EL (cell line): ENCODE results near the gene SFMBT1.
A peak's percentile ranks its signal among the peaks of the same experiment; 100 is the strongest.
"Not testable (repeated sequence)": the region's sequence is repeated elsewhere in the genome, so short reads cannot be mapped to it uniquely, and the experiment has no call there.

Experiments used
- DNase-seq: peaks from one replicate; pipeline ENCODE4 v3.0.0-alpha.2; 2016

SFMBT1 gene

GRCh38 chr3:53035018-53035417 lies 10.9 kb downstream of the SFMBT1 start:
- not testable (repeated sequence) for DNase-seq

GRCh38 chr3:53034411-53034810 lies 11.5 kb downstream of the SFMBT1 start:
- DNase-seq = not testable (repeated sequence)

DNA sequence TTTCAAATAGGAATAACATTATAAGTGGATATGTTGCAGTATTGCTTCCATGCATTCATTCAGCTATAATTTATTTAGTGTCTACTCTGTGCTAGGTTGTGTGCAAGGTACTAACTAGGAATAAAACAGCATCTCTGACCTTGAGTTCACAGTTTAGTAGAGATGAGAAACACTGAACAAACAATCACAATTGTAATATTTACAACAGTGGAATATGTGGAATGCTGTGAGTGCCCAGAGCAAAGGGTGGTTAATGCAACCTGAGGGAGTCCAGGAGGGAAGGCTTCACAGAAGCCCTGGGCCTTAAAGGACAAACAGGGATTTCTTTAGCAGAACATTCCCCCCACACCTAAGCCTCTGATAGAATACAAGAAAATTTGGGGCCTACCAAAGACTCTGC lies 13.3 kb downstream of the SFMBT1 start:
- no peak for DNase-seq

DNA sequence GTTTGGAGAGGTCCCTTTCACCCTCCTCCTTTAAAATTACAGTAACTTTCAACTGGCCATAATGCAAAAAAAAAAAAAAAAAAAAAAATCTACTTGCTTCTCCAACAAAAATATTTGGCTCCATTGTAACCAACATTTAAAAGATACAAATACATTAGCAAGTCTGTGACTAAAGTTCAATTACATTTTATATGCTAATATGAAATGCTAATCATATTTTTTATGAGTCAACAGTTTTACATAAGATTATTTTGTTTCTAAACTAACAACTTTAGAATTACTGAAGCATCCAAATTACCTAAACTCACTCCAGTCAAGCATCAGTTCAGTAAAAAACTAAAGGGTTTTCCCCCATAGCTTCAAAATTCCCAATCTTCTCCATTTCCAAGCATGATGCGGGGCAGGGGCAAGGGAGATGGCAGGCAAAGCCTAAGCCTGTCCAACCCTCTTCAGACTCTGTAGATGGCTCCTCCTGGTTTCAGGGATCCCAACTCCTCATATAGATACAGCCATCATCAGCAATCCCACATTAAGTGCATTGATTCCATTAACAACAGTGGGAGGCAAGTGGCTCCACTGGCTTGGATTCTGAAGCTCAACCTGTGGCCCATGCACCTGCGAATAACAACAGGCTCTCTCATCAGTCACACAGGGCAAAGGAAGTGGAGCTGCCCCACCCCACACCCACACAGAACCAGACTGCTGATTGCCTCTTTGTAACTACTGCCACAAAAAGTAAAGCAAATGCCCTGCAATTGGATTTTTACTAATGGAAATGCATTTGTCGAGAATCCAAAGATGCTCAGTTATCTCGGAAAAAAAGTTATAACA lies 15.0 kb downstream of the SFMBT1 start:
- no peak for DNase-seq

DNA sequence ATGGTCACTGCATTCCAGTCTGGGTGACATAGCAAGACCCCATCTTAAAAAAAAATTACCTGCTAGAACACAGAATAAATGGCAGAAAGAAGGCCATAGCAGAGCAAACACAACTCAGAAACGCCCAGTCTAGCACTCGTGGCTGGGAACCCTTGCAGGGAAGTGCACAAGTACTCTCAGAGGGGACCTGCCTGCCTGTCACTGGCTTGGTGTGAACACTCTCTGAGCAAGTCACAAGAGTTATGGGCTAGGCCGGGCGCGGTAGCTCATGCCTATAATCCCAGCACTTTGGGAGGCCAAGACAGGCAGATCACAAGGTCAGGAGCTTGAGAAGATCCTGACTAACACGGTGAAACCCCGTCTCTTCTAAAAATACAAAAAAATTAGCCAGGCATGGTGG lies 17.2 kb downstream of the SFMBT1 start:
- DNase-seq = no peak

GRCh38 chr3:53027254-53027844 lies 18.5 kb downstream of the SFMBT1 start:
- peak; percentile 13 for DNase-seq

GRCh38 chr3:53026382-53027162 lies 19.3 kb downstream of the SFMBT1 start:
- no peak for DNase-seq

DNA sequence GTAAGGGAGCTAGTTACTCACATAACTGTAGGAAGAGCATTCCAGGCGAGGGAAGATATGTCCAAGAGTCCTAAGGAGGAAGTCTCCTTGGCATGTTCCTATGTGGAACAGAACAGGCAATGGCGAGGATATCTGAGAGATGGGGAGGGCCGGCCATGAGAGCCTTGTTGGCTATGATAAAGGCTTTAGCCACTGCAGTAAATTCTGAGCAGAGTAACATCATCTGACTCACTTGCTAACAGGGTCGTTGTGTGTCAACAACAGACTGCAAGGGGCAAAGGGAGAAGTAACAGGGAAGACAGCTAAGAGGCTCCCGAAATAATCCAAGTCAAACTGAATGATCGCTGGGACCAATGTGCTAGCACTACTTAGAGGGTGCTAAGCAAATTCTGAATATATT lies 21.6 kb downstream of the SFMBT1 start:
- no peak for DNase-seq

GRCh38 chr3:53023072-53023823 lies 22.6 kb downstream of the SFMBT1 start:
- peak; percentile 20 for DNase-seq

GRCh38 chr3:53022647-53023046 lies 23.2 kb downstream of the SFMBT1 start:
- no peak for DNase-seq

- peak; percentile 46 for DNase-seq
These were observed 29.6 kb downstream of the SFMBT1 start for GRCh38 chr3:53016236-53016635.

DNA sequence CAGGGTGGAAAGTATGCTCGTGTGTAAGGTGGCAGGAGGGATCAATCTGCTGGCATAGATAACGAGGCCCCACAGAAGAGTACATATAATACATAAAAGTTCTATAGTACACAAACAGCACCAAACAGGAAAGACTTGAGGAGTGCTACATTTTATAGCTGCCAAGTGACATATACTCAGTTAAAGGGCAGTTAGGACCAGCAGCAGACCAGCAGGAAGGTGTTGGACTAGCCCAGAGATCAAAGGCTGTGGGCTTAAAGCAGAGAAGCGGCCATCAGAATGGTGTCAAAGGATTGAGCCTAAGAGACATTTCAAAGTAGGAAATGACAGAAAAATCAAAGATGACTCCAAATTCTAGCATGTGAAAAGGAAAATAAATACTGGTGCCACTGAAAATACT lies 34.5 kb downstream of the SFMBT1 start:
- DNase-seq = no peak

GRCh38 chr3:53009826-53010539 lies 35.9 kb downstream of the SFMBT1 start:
- DNase-seq = no peak

DNA sequence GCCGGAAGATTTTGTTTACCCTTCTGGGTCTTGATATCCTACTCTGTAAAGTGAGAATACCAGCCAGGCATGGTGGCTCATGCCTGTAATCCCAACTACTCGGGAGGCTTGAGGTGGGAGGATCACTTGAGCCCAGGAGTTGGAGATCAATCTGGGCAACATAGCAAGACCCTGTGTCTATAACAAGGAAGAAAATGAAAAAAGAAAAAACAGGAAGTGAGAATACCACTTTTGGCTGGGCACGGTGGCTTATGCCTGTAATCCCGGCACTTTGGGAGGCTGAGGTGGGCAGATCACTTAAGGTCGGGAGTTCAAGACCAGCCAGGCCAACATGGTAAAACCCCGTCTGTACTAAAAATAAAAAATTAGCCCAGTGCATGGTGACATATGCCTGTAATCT lies 36.9 kb downstream of the SFMBT1 start:
- DNase-seq = no peak

DNA sequence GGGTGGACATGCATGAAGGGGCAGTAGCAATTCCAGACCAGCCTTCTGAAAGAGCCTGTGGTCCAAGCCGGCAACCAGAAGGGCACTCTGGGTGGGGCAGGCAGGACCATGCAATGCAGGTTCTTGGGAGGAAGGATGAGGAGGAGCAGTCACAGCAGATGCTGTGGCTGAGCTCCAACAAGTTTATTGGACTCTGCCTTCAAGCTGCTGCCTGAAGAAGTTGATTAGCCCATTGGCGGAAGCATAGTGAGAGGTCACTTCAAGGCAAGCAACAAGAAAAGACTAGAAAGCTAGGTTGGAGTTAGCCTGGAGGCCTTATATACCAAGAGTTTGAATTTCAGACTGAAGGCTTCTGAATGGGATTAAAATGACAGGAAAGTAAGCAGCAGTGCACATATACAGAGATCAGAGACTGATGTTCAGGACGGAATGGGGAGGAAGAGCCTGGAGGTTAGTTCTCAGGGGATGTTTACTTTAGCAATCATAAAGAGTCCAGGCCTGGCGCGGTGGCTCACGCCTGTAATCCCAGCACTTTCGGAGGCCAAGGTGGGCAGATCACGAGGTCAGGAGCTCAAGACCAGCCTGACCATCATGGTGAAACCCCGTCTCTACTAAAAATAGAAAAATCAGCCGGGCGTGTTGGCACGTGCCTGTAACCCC lies 39.9 kb downstream of the SFMBT1 start:
- no peak for DNase-seq

- DNase-seq = no peak
These were observed 40.5 kb downstream of the SFMBT1 start for GRCh38 chr3:53005338-53005737.

DNA sequence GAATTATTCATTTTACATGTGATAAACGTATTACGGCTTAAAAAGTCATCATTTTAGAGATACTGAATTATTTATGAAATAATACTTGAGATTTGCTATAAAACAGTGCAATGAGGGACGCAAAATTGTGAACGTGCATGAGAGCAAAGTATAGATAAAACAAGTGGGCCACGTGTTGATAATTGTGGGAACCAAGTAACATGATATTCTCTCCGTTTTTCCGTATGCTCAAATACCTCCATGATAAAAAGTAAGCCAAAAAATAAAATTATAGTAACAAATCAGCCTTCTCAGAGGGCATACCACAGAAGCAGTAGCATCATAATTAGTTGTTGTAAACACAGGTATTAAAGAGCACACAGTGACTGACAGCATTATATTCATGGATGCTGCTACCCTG lies 42.6 kb downstream of the SFMBT1 start:
- DNase-seq = no peak

DNA sequence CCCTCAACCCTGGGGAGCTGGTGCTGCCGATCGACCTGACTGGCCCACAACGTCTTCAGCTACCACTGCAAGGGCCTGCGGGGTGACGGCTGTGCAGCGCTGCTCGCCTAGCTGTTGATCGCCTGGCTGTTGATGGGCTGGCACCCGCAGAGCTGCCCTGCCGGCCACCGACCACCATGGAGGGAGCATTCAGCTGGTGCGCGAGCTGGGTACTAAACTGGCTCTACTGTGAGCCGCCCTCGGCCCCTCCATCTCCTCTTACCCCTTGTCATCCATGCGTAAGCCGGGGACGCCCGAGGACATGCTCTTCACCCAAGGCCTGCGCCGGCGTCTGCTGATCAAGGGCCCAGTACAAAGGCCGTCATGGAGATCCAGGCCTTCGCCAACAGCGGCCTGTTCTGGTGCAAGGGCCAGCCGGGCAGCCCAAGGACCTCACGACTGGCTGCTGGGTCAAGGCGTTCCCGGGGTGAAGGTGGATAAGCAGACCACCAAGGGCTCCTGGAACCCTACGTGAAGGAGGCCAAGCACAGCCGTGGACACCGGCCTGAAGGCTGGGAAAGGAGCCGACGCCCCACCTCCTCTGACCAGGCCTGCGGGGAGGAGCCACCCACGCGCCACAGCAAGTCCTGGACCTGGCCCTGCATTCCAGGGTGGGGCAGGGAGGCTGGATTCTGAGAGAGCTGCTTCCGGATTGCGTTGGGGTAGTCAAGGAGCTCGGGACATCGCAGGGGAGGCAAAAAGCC lies 46.9 kb downstream of the SFMBT1 start:
- no peak for DNase-seq

- no peak for DNase-seq
These were observed 55.2 kb downstream of the SFMBT1 start for GRCh38 chr3:52990637-52991036.

DNA sequence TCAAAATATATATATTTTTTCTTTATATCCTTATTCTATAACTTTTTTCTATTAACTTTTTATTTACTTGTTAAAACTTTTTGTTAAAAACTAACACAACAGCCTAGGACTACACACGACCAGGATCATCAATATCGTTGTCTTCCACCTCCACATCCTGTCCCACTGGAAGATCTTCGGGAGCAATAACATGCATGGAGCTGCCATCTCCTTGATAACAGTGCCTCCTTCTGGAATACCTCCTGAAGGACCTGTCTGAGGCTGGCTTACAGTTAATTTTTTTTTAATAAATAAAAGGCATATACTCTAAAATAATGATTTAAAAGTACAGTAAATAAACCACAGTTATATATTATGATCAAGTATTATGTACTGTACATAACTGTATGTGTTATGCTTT lies 58.9 kb downstream of the SFMBT1 start:
- peak; percentile 18 for DNase-seq

GRCh38 chr3:52986049-52986448 lies 59.8 kb downstream of the SFMBT1 start:
- peak; percentile 20 for DNase-seq
